HG03521 (cell line): ENCODE measurements around the gene PAFAH2.
"Not testable (repeated sequence)": the region's sequence is repeated elsewhere in the genome, so short reads cannot be mapped to it uniquely, and the experiment has no call there.

Experiments
- ATAC-seq: cut with Tn5 transposase; IDR thresholded peaks from one replicate; pipeline ENCODE4 v1.9.1; 2021; ENCODE audit warnings: mild to moderate bottlenecking, moderate library complexity; ENCODE audit not compliant: unreplicated experiment

Gene PAFAH2

DNA sequence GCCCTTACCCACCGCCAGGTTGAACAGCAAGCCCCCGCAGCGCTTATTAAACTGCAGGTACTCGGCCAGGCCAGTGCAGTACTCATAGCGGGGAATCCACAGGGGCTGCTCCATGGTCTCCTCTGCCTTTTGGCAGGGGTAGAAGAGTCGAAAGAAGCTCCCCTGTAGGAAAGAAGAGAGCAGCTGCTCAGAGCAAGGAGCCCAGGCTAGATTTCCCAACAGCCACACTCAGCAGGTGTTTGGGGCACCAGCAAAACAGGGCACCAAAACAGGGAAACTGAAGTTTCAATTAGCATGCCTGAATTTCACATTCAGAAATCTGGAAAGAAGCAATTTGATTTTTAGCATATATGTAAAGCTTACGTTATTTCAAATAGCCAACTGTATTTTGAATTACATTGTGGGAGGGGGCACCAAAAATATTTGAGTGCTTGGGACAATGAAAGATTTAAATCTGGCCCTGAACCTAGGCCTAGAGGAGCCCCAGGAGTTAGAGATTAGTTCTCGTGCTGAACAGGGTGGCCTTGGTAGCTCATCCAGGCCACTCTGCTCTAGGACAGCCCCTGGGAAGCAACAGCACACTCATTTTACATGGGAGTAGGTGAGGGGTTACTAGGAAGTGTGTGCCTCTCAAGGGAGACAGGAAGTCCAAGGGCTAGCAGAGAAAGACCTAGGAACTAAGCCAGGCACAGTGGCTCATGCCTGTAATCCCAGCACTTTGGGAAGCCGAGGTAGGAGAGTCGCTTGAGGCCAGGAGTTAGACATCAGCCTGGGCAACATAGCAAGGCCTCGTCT lies 8.2 kb downstream of the PAFAH2 start:
- no peak for ATAC-seq

DNA sequence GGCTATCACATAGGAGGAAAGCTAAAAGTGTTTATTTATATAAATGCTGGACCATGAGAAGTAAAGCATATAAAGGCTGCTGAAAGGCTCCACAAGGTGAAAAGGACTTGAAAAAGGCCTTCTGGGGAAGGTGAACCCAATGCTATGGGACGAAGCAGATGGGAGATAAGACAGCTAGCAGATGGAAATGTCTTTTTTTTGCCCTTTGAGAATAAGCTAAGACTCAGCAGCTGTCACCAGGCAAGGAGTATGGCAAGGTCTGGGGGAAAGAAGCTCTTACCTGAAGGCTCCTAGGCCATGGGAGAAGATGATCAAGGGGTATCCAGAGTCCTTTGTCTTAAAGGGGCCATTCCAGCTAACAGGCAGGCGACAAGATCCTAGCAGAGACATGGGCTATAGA lies 9.9 kb downstream of the PAFAH2 start:
- no peak for ATAC-seq

DNA sequence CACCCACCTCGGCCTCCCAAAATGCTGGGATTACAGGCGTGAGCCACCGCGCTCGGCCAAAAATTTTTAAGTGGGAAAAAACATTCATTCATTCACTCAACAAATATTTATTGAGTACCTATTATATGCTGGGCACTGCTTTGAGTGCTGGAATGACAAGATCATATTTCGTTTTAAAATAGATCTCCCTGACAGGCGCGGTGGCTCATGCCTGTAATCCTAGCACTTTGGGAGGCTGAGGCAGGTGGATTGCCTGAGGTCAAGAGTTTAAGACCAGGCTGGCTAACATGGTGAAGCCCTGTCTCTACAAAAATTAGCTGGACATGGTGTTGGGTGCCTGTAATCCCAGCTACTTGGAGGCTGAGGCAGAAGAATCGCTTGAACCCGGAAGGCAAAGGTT lies 11.1 kb downstream of the PAFAH2 start:
- not testable (repeated sequence) for ATAC-seq

DNA sequence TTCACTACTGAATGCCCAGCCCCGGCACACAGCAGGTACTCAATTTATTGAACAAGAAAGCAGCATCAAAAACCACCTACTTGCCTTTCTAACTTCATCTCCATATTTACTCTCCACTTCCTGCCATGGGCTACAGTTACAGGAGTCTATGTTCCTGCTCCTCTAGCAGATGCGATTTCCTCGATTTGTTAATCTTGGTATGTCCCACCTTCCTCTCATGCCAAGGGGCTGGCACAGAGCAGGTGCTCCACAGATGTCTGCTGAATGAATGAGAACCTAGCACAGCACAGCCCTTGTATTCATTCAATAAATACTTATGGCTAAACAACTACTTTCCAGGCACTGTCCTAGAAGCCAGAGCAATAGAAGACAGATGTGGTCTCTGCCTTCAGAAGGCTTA lies 12.2 kb downstream of the PAFAH2 start:
- no peak for ATAC-seq

DNA sequence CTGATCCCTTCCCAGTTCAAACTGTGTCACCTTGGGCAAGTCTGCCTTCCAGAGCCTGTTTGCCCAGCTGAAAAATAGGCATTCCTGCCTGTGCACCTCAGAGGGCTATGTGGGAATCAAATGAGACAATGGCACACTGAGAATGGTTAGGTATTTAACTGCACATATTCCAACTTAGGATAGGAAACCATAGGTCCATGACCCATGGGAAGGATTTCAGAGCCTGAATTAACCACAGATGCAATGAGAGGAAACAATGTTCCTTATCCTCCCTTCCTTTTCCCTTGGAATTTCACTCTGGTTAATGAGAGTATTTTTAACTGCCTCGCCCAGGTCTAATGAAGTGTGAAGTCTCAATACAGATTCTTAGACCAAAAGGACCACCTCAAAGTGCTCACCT lies 12.7 kb downstream of the PAFAH2 start:
- no peak for ATAC-seq

DNA sequence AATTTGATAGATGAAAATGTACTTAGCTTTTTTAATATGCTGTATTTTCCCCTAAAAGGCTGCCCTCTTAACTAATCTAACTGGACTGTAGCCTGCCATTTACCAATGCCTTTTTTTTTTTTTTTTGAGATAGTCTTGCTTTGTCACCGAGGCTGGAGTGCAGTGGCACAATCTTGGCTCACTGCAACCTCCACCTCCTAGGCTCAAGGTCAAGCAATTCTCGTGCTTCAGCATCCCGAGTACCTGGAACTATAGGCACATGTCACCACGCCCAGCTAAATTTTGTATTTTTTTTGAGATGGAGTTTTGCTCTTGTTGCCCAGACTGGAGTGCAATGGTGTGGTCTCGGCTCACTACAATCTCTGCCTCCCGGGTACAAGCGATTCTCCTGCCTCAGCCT lies 18.7 kb downstream of the PAFAH2 start:
- no peak for ATAC-seq

DNA sequence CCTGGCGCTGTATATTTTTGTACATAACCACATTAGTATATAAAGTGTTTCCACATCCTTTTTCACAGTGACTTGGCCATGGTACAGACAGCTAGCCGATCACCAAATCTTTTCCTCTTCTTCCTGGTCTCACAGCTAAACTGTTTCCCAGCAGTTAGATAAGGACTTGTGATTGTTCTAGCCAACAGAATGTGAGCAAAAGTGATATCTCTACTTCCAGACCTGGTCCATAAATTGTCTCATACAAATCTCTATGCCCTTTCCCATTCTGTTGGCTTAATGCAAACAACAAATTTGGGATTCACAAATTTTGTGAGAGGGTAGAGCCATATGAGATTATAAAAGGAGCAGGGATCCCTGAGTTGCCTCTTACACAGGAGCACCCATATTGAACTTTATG lies 19.5 kb downstream of the PAFAH2 start:
- ATAC-seq = no peak

DNA sequence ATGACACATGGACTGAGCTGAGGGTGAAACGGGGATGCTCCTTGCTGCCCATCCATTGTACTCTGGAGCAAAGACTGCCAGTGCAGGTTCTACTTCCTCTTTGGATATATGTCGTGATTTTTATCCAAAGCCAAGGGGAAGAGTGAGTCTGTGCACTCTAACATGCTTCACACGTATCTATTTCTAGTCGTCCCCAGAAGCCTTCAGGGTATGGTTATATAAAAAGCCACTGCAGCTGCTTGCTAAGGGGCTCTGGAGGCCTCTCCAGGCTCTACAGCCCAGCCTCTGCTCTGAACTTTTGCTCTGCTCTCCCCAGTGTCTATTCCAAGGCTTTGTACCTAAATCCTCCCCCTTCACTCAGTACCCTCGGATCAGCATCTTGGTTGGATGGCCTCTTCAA lies 20.1 kb downstream of the PAFAH2 start:
- ATAC-seq = no peak

DNA sequence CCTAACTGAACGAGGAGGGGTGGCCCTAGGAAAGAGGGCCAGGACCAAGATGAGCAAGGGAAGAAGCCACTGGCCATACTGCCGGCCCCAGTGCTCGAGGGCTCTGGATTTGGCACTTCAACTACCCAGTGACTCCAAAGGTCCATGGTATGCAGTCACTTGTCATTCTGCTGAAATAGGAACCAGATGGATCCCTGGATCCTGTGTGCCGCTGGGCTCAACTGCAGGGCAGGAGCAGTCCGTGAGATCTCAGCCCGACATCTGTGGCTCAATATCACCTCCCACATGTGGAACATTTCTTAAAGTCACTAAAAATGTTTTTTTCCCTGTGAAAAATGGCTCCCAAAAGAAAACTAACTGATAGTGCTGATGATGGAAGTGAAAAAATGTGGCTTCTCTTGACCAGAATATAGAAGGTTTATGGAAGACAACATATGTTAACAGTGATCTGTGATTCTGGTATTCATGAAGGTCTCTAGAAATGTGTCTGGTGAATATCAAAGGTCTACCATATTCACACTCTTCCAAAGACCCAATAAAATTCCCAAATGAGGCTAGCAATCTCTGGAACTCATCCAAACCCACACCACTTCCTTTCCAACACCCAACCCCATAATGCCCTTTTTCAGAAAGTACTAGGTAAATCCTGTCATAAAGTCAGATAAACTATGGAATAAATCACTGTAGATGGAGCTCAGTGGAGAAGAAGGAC lies 24.1 kb downstream of the PAFAH2 start:
- ATAC-seq = no peak

DNA sequence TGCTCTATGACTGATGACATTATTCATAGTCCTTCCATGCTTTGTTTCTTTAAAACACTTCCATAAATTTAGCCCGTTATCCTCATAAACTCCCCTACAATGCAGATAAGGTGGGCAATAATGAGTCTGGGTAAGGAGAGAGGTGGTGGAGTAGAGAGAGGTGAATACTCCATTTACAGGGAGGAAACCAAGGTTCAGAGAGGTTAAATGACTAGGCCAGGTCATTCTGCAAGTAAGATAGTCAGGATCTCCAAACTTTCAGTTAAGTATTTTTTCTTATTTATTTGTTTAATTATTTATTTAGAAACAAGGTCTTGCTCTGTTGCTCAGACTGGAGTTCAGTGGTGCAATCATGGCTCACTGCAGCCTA lies 26.1 kb downstream of the PAFAH2 start:
- no peak for ATAC-seq

DNA sequence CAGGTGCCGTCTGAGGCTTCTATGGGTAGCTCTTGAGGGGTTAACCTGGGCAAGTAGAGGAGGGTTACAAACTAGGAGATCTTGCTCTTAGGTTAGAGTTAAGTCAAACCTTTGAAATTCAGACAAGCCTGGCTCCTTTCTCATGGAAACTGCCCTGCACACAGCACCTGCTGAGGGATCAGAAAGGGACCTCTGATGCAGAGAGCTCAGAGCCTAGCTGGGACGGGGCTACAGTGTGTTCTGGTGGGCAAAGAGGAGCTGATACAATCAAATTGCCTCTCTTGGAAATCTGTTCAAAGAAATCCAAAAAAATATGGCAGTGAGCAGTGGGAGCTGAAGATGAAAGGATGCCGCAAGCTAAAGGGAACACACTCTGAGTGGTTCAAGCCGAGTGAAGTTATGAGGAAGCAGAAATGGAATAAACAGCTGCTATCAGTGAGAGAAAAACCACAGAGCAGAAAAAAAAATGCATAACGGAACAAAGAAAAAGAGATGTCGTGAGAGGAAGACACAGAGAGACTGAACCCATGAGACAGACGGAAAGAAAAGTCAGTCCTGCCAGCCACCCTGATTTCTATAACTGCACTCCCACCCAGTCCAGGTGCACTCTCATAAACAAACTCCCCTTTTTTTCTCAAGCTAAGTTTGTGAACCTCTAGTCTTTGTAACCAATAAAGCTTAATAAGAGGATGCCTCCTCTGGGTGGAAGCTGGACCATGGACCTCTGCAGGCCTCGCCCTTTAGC lies 26.6 kb downstream of the PAFAH2 start:
- no peak for ATAC-seq

DNA sequence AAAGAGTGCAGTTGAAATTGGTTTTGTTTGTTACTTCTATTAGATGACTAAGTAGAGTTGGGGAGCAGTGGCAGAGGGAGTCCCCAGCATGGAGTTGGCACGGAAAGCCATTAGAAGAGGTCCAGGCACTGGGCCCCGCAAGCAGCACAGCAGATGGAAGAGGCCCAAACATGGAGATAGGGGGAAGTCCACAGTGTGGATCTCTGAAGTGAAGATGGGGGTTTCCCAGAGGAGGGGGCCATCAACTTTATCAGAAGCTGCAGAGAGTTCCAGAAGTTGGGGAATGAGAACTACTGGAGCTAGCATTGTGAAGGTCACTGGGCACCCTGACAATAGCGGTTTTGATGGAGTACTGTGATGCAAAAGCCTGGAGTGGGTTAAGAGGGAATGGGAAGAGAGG lies 30.6 kb downstream of the PAFAH2 start:
- no peak for ATAC-seq

DNA sequence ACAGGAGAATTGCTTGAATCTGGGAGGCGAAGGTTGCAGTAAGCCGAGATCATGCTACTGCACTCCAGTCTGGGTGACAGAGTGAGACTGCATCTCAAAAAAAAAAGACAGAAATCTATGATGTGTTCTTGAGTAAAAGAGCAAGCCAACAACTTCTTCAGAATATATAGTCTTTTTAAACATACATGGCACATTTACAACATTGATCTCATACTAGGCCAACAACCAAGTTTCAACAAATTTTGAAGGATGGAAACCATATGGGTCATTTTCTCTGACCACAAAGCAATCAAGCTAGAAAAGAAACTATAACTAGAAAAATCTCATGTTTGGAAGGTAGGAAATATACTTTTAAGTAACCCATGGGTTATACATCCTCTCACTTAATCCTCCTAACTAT lies 38.3 kb downstream of the PAFAH2 start:
- no peak for ATAC-seq

DNA sequence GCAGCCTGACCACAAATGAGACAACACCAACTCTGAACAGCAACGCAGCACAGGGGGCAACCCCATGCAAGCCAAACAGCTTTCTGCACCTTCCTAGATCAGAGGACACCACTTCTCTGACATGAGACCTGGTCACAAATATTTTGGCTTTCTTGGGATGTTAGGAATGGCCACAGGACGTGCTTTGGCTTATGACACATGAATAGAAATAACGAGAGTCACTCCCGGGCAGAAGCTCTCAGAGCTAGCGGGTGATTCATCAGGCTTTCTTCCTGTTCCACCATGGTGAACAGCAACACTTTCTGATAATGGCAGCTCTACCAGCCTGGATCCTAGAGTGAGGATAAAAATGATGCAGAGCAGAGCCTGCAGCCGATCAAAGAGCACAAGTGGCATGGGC lies 39.4 kb downstream of the PAFAH2 start:
- no peak for ATAC-seq

DNA sequence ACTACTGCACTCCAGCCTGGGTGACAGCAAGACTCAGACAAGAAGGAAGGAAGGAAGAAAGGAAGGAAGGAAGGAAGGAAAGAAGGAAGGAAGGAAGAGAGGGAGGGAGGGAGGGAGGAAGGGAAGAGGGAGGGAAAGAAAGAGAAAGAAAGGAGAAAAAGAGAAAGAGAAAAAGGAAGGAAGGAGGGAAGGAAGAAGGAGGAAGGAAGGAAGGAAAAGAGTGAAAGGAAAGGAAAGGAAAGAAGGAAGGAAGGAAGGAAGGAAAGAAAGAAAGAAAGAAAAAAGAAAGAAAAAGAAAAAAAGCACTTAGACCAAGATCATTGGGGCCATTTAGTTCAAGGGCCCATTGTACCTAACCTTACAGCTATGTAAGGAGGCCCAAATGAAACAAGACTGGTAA lies 42.3 kb downstream of the PAFAH2 start:
- ATAC-seq = no peak

DNA sequence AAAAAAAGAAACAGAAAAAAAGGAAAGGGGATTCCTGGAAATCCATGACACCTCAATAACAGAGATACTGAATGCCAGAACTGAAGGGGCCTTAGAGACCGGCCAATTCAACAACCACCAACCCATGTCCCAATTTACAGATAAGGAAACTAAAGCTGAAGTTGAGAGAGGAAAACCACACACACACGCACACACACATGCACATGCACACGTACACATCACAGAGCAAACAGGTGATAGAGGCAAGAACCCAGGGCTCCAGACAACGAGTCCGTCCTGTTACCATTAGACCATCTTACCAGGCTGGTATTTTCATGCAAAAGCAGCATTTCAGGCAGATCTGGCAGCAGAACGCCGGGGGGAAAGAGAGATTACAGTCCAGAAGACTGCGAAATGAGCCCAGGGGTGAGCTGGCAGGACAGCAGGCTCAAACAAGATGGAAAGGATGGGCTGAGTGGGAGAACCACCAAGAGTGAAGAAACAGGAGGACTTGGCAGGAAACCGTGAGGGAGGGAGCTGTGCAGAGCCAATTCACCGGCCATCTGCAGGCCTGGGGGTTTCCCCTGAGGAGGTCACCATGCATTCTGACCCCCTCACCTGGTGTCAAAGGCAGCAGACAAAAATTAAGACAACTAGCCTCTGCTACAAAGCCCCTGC lies 43.5 kb downstream of the PAFAH2 start:
- ATAC-seq = no peak

DNA sequence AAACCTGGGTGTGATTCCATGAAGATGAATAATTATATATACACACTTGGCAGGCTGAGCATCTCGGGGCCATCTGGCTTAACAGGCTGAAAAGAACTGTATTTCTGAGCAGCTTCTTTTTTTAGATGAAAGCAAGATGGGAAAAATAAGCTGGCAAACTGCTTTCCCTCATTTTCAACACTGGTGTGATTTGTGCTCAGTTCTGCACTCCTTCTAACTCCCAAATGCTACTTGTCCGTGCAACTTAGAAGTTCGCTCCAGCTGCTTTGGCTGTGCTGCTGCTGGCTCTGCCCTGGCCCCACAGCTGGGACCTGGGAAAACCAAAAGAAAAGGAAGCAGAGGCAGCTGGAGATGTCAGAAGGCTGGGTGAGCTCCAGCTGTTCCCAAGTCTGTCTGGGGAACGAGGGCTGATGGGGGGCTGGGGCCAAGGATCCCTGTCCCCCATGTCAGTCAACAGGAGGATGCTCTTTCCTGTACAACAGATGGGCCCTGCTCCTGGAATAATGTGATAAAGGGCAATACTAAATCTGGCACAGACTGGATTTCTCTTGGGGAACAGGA lies 44.9 kb downstream of the PAFAH2 start:
- ATAC-seq = no peak

DNA sequence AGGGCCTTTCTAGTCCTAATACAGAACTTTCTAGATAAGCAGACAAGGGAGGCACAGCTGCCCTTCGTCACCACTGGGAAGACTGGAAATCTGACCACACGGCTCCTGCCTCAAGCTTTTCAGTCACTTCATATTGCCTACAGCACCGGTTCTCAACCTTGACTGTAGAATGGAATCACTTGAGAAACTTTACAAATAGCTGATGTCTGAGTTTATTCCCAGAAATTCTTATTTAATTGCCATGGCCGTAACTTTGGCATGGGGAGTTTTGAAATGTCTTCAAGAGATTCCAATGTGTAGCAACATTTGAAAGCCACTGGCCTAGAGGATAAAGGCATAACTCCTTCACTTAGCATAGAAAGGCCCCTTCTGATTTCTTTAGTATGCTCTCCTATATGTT lies 49.2 kb downstream of the PAFAH2 start:
- ATAC-seq = no peak

DNA sequence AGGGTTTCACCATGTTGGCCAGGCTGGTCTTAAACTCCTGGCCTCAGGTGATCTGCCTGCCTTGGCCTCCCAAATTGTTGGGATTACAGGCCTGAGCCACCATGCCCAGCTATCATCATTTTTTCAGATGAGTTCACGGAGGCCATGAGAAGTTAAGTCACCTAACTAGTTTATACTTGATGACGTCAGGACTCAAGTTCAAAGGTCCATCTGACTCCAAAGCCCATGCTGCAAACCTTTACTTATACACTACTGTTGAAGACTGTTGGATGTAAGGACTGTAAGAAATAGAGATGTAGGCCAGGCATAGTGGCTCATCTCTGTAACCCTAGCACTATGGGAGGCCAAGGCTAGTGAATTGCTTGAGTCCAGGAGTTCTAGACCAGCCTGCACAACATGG lies 50.8 kb downstream of the PAFAH2 start:
- ATAC-seq = no peak

DNA sequence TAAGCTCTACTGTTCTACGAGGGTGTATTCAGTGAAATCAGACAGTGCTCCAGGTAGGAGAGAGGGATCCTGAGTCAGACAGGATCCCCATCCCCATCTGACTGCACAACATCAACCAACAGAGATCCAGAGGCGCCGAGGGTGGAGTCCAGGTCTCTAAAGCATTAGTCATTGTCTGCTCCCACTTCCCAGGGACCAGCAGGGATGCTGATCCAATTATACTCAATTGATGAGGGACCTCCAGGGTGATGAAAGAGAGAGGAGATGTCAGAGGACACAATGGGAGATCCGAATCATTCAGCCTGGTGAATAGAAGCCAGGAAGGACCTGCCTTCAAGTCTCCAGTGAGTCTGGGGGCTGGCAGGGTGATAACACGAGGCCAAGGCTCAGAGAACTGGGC lies 52.1 kb downstream of the PAFAH2 start:
- ATAC-seq = no peak

DNA sequence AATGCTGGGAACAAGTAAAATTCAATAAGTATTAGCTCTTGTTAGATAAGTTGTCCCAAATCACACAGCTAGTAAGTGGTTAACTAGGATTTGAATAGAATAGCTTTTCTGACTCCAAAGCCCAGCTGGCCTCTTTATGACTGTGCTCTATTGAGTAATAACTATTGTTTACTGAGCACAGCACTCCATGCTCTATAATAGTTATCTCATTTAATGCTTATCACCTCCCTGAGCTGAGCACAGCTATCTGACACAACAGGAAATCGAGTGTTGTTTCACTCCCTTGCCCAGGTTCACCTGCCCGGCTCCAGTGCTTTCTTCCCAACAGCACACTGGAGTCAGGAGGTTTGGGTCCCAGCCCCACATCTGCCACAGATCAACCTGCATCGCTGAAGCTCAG lies 52.9 kb downstream of the PAFAH2 start:
- ATAC-seq = no peak
